SK-N-MC (cell line): ENCODE data around the gene SNX20.

ENCODE experiments used
- DNase-seq: peaks from one replicate; pipeline ENCODE4 v3.0.0-alpha.2; 2011; ENCODE audit warnings: low read depth, low spot score
- H3K27ac ChIP-seq: fragments of 200-600 bp; sonication (generic); 2 replicates; pipeline ENCODE4 v1.5.1; 2016; ENCODE audit warnings: mixed run types
- H3K36me3 ChIP-seq: fragments of 200-600 bp; sonication (generic); 2 replicates; pipeline ENCODE4 v1.6.1; 2017; ENCODE audit warnings: antibody characterized with exemption, low read length, mixed read lengths; ENCODE audit not compliant: insufficient read depth
- H3K4me3 ChIP-seq: fragments of 200-600 bp; sonication (generic); 2 replicates; pipeline ENCODE4 v1.5.1; 2016
- H3K9ac ChIP-seq: fragments of 200-600 bp; sonication (generic); 2 replicates; pipeline ENCODE4 v1.8.0; 2017; ENCODE audit warnings: mixed run types, mixed read lengths; ENCODE audit not compliant: insufficient read length
- H3K9me3 ChIP-seq: fragments of 200-600 bp; sonication (generic); 2 replicates; pipeline ENCODE4 v1.6.1; 2017; ENCODE audit warnings: low read depth, mild to moderate bottlenecking, antibody characterized with exemption, low read length, moderate library complexity, mixed read lengths
- EZH2 ChIP-seq: fragments of 200-600 bp; sonication (generic); IDR thresholded peaks from one replicate; pipeline ENCODE4 v1.6.1; 2017; ENCODE audit warnings: antibody characterized with exemption
- FOXP2 ChIP-seq: optimal IDR thresholded peaks from 2 replicates; pipeline ENCODE3; 2011; ENCODE audit warnings: mild to moderate bottlenecking, moderate library complexity; ENCODE audit not compliant: insufficient read depth; ENCODE audit errors: extremely low read length, control extremely low read depth
- POLR2AphosphoS5 ChIP-seq: IDR thresholded peaks from 2 replicates; pipeline ENCODE4 v1.6.1; 2012; ENCODE audit warnings: mild to moderate bottlenecking, low read depth, low read length, borderline replicate concordance

Gene SNX20

GRCh38 chr16:50628156-50628802 is 52.8 kb downstream of the SNX20 start:
- H3K36me3 ChIP-seq = no peaks in the 10 kb centered on the region
- no peak overlapping the region for H3K4me3 ChIP-seq
- TF ChIP-seq FOXP2 (no peak), POLR2AphosphoS5 (no peak), EZH2 (no peak)
- no peak overlapping the region for H3K27ac ChIP-seq
- H3K9me3 ChIP-seq = no peaks in the 10 kb centered on the region
- DNase-seq = no peak
- no peak overlapping the region for H3K9ac ChIP-seq

- Histone ChIP-seq H3K9me3 (no peaks in the 10 kb centered on the region), H3K36me3 (no peaks in the 10 kb centered on the region), H3K27ac (no peak overlapping the region), H3K9ac (no peak overlapping the region), H3K4me3 (no peak overlapping the region)
- TF ChIP-seq EZH2 (no peak), POLR2AphosphoS5 (no peak)
- no peak for DNase-seq
Measured at GRCh38 chr16:50627419-50627818, 53.7 kb downstream of the SNX20 start.

- Histone ChIP-seq H3K4me3 (no peak overlapping the region), H3K9me3 (no peaks in the 10 kb centered on the region), H3K9ac (no peak overlapping the region), H3K36me3 (no peaks in the 10 kb centered on the region), H3K27ac (no peak overlapping the region)
- TF ChIP-seq FOXP2 = no peak
- TF ChIP-seq EZH2 = no peak
- TF ChIP-seq POLR2AphosphoS5 = no peak
- DNase-seq = no peak
Measured at GRCh38 chr16:50626868-50627267, 54.2 kb downstream of the SNX20 start.

GRCh38 chr16:50625374-50625773 is 55.7 kb downstream of the SNX20 start:
- H3K9ac ChIP-seq = no peak overlapping the region
- no peak overlapping the region for H3K27ac ChIP-seq
- DNase-seq = no peak
- TF ChIP-seq FOXP2 = no peak
- TF ChIP-seq EZH2 = no peak
- TF ChIP-seq POLR2AphosphoS5 = no peak
- no peak overlapping the region for H3K4me3 ChIP-seq
- H3K36me3 ChIP-seq = no peaks in the 10 kb centered on the region
- H3K9me3 ChIP-seq = no peaks in the 10 kb centered on the region

GRCh38 chr16:50624449-50624970 is 56.6 kb downstream of the SNX20 start:
- H3K9ac ChIP-seq = no peak overlapping the region
- H3K4me3 ChIP-seq = no peak overlapping the region
- no peak for TF ChIP-seq EZH2
- no peak for TF ChIP-seq FOXP2
- no peak for TF ChIP-seq POLR2AphosphoS5
- H3K27ac ChIP-seq = no peak overlapping the region
- DNase-seq = no peak
- H3K36me3 ChIP-seq = no peaks in the 10 kb centered on the region
- H3K9me3 ChIP-seq = no peaks in the 10 kb centered on the region

- no peak overlapping the region for H3K4me3 ChIP-seq
- H3K27ac ChIP-seq = no peak overlapping the region
- DNase-seq = no peak
- H3K9me3 ChIP-seq = no peaks in the 10 kb centered on the region
- no peak overlapping the region for H3K9ac ChIP-seq
- no peaks in the 10 kb centered on the region for H3K36me3 ChIP-seq
- TF ChIP-seq POLR2AphosphoS5 (no peak), FOXP2 (no peak), EZH2 (no peak)
Measured at GRCh38 chr16:50622643-50623369, 58.3 kb downstream of the SNX20 start.

- no peak for DNase-seq
- H3K27ac ChIP-seq = no peak overlapping the region
- no peak for TF ChIP-seq POLR2AphosphoS5
- no peak for TF ChIP-seq FOXP2
- no peak for TF ChIP-seq EZH2
- H3K4me3 ChIP-seq = no peak overlapping the region
- H3K9me3 ChIP-seq = no peaks in the 10 kb centered on the region
- no peak overlapping the region for H3K9ac ChIP-seq
- H3K36me3 ChIP-seq = no peaks in the 10 kb centered on the region
Measured at GRCh38 chr16:50622029-50622428, 59.1 kb downstream of the SNX20 start.
